PFSK-1 (cell line): Measurements from ENCODE around the gene ACTL6B.

Source experiments
- FOXP2 ChIP-seq: optimal IDR thresholded peaks from 2 replicates; pipeline ENCODE3; 2011; ENCODE audit warnings: borderline replicate concordance, control low read depth, inconsistent platforms; ENCODE audit not compliant: insufficient read depth; ENCODE audit errors: extremely low read length, extremely low read depth
- POLR2AphosphoS5 ChIP-seq: IDR thresholded peaks from 2 replicates; pipeline ENCODE4 v1.6.1; 2012; ENCODE audit warnings: low read depth, mild to moderate bottlenecking, control low read depth, low read length, moderate library complexity
- REST ChIP-seq, 2 experiments: IDR thresholded peaks; 2 replicates each; pipeline versions ENCODE4 v1.6.1 to v1.8.0; 2011 to 2012; ENCODE audit warnings: low read depth in 2 of 2, low read length in 2 of 2, control low read depth in 1 of 2, inconsistent platforms in 1 of 2, mild to moderate bottlenecking in 1 of 2, moderate library complexity in 1 of 2; ENCODE audit not compliant: insufficient read depth in 1 of 2
- SIN3A ChIP-seq: IDR thresholded peaks from 2 replicates; pipeline ENCODE4 v1.6.1; 2012; ENCODE audit warnings: mild to moderate bottlenecking, low read length, moderate library complexity, borderline replicate concordance; ENCODE audit not compliant: insufficient read depth
- TAF1 ChIP-seq: IDR thresholded peaks from 2 replicates; pipeline ENCODE4 v1.6.1; 2012; ENCODE audit warnings: low read length, control low read depth, borderline replicate concordance; ENCODE audit not compliant: insufficient read depth

The ACTL6B gene

GRCh38 chr7:100671353-100672327, 15.4 kb upstream of the ACTL6B start:
- no peak for TF ChIP-seq REST (IDR thresholded peaks at IDR 0.05; ENCODE audit: insufficient read depth in 1 of 2, low read depth in 2 of 2, low read length in 2 of 2)
- TF ChIP-seq FOXP2 = no peak
- no peak for TF ChIP-seq TAF1
- TF ChIP-seq SIN3A = no peak
- no peak for TF ChIP-seq POLR2AphosphoS5

- TF ChIP-seq REST (IDR thresholded peaks at IDR 0.05; ENCODE audit: insufficient read depth in 1 of 2, low read depth in 2 of 2, low read length in 2 of 2) (no peak), POLR2AphosphoS5 (no peak), SIN3A (no peak), TAF1 (no peak)
Measured at GRCh38 chr7:100670074-100670473, 13.8 kb upstream of the ACTL6B start.

- TF ChIP-seq SIN3A = no peak
- no peak for TF ChIP-seq POLR2AphosphoS5
- TF ChIP-seq TAF1 = no peak
- no peak for TF ChIP-seq REST (IDR thresholded peaks at IDR 0.05; ENCODE audit: insufficient read depth in 1 of 2, low read depth in 2 of 2, low read length in 2 of 2)
- no peak for TF ChIP-seq FOXP2
Measured at GRCh38 chr7:100668069-100668449, 11.8 kb upstream of the ACTL6B start.

- TF ChIP-seq SIN3A = no peak
- no peak for TF ChIP-seq FOXP2
- no peak for TF ChIP-seq REST (IDR thresholded peaks at IDR 0.05; ENCODE audit: insufficient read depth in 1 of 2, low read depth in 2 of 2, low read length in 2 of 2)
- TF ChIP-seq POLR2AphosphoS5 = no peak
- TF ChIP-seq TAF1 = no peak
Measured at GRCh38 chr7:100667331-100668068, 11.3 kb upstream of the ACTL6B start.
